ENCODE data around the gene KCNG2.

DNA sequence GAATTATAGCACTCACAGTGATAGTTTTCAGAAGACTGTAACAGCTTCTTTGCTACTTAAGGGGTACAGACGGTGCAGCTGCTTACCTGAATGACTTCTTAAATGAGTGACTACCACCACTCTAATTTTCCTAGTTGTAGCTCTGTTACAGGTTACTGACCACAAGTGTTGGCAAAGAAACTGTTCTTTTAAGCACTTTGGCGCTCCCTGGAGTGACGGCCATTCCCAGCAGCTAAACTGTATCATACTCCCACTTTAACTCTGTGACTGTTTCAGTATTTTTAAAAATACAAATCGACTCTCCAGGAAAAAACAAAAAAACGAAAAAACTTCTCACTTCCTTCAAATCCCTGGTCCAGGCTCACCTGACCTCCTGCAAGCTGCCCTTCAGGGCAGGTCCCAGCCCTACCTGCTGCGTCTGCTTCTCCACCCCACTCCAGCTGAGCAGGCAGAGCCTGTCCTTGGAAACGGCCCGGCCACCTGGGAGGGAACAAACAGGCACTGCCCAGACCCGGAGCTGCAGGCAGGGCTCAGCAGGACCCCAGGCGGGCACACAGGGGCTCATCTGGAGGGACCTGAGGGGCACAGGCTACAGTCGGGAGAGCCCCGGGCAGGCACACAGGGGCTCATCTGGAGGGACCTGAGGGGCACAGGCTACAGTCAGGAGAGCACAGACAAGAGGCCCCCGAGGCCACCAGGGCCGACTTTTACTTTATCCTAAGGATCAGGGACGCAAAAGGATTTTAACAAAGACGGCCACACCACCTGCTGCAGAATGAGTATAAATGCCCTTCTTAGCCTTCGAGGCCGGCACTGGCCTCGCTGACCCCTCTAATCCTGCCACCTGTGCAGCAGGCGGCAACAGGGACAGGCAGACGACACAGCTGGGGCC, 129.2 kb downstream of the KCNG2 start:
- TF ChIP-seq, protein P1, sequence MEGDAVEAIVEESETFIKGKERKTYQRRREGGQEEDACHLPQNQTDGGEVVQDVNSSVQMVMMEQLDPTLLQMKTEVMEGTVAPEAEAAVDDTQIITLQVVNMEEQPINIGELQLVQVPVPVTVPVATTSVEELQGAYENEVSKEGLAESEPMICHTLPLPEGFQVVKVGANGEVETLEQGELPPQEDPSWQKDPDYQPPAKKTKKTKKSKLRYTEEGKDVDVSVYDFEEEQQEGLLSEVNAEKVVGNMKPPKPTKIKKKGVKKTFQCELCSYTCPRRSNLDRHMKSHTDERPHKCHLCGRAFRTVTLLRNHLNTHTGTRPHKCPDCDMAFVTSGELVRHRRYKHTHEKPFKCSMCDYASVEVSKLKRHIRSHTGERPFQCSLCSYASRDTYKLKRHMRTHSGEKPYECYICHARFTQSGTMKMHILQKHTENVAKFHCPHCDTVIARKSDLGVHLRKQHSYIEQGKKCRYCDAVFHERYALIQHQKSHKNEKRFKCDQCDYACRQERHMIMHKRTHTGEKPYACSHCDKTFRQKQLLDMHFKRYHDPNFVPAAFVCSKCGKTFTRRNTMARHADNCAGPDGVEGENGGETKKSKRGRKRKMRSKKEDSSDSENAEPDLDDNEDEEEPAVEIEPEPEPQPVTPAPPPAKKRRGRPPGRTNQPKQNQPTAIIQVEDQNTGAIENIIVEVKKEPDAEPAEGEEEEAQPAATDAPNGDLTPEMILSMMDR (conservative IDR thresholded peaks at IDR 0.05), result no peak
- TF ChIP-seq ZFX (IDR thresholded peaks at IDR 0.05), result no peak
